ENCODE data around the gene CCDC92. TPM values are rescaled to one million over a fixed set of nuclear protein-coding genes. Genes with fewer than 3 reads are reported as not detected.

The CCDC92 gene
- polyA plus RNA-seq, 1 of the 3 experiments (the other 2 are of a cell fraction) = 53.5 TPM

- DNase-seq = no peak
- H3K36me3 ChIP-seq (replicated peaks in 1 of 2; ENCODE audit: control insufficient read depth in 1 of 2, insufficient read depth in 2 of 2, low read length in 1 of 2) = peaks cover 23 to 36% of the 10 kb centered on the region in 2 experiments
- TF ChIP-seq IRF3 (IDR thresholded peaks at IDR 0.05; ENCODE audit: low read depth, low read length) (no peak), SMC3 (IDR thresholded peaks at IDR 0.05; ENCODE audit: low read depth, low read length) (no peak), RCOR1 (IDR thresholded peaks at IDR 0.05; ENCODE audit: low read length) (no peak), ZBTB33 (IDR thresholded peaks at IDR 0.05; ENCODE audit: borderline replicate concordance, low read depth) (no peak), GABPA (IDR thresholded peaks at IDR 0.05; ENCODE audit: low read depth) (no peak), ELF1 (IDR thresholded peaks at IDR 0.05) (no peak), RAD21 (IDR thresholded peaks at IDR 0.05; ENCODE audit: low read length) (no peak), SIN3A (IDR thresholded peaks at IDR 0.05; ENCODE audit: borderline replicate concordance, low read depth, low read length) (no peak), POLR2AphosphoS5 (IDR thresholded peaks at IDR 0.05; ENCODE audit: low read depth, low read length) (no peak), PBX3 (IDR thresholded peaks at IDR 0.05) (no peak), JUND (IDR thresholded peaks at IDR 0.05) (no peak), RXRA (IDR thresholded peaks at IDR 0.05; ENCODE audit: borderline replicate concordance, low read depth) (no peak), NFIC (IDR thresholded peaks at IDR 0.05; ENCODE audit: borderline replicate concordance) (no peak)
- H3K4me2 ChIP-seq = no peak overlapping the region
- no peak overlapping the region for H3K4me3 ChIP-seq (ENCODE audit: low read depth in 2 of 2, low read length in 1 of 2)
- H3K9me3 ChIP-seq = no peaks in the 10 kb centered on the region
- no peak overlapping the region for H3K27ac ChIP-seq (ENCODE audit: low read depth in 2 of 2, low read length in 1 of 2)
- no peaks in the 10 kb centered on the region for H3K9me2 ChIP-seq
- H3K4me1 ChIP-seq (ENCODE audit: control insufficient read depth in 1 of 2, insufficient read depth in 2 of 2, low read depth in 1 of 2, low read length in 1 of 2) = peaks cover 0 to 10% of the 10 kb centered on the region in 2 experiments; a peak in 2 of 4 replicates
- no peaks in the 10 kb centered on the region for H3K27me3 ChIP-seq (ENCODE audit: insufficient read depth)
- ChIA-PET CTCF (interaction anchor here (1.3 to 3.3 kb wide), 3 partner anchors 8 to 15 kb away, joined by 3 to 14 read pairs (median 4); no protein-coding TSS in a partner anchor), POLR2A (interaction anchor here (1.2 kb wide), 1 partner anchor 19 kb away, joined by 3 read pairs; no protein-coding TSS in a partner anchor)
- H2AFZ ChIP-seq (ENCODE audit: low read depth) = no peak overlapping the region
- 96% methylated on average over 2 of the region's 2 CpGs for WGBS (ENCODE audit: low lambda C conversion rate)
- H4K20me1 ChIP-seq (ENCODE audit: insufficient read depth) = no peaks in the 10 kb centered on the region
- peaks cover 18% of the 10 kb centered on the region for H3F3A ChIP-seq (replicated peaks; ENCODE audit: insufficient read depth)
- no peak overlapping the region for H3K9ac ChIP-seq
- H3K79me2 ChIP-seq (ENCODE audit: insufficient read depth) = no peaks in the 10 kb centered on the region
These were observed 44.4 kb upstream of the CCDC92 start for GRCh38 chr12:124017064-124017463.

All from SK-N-SH (cell line).